H9 (cell line): ENCODE measurements around the gene FAM3A. TPM values are rescaled to one million over a fixed set of nuclear protein-coding genes. Genes with fewer than 3 reads are reported as not detected.

Experiments used
- DNase-seq: peaks from one replicate; pipeline ENCODE4 v3.0.0-alpha.2; 2017
- H2AFZ ChIP-seq: one replicate; pipeline ENCODE4 v1.6.1; 2013; ENCODE audit warnings: mild to moderate bottlenecking, low read length, control low read depth, moderate library complexity
- H2AK5ac ChIP-seq: 2 replicates; pipeline ENCODE4 v1.6.1; 2013; ENCODE audit warnings: low read length, control low read depth, mixed read lengths; ENCODE audit not compliant: insufficient read length
- H2BK120ac ChIP-seq: one replicate; pipeline ENCODE4 v1.6.1; 2013; ENCODE audit warnings: low read depth, mild to moderate bottlenecking, low read length, control low read depth, inconsistent platforms; ENCODE audit not compliant: poor library complexity, severe bottlenecking
- H2BK12ac ChIP-seq: 2 replicates; pipeline ENCODE4 v1.6.1; 2013; ENCODE audit warnings: low read length, control low read depth, mixed read lengths, low read depth; ENCODE audit not compliant: insufficient read length
- H2BK15ac ChIP-seq: 2 replicates; pipeline ENCODE4 v1.6.1; 2013; ENCODE audit warnings: low read depth, low read length, control low read depth
- H2BK20ac ChIP-seq: one replicate; pipeline ENCODE4 v1.6.1; 2013; ENCODE audit warnings: low read depth, mild to moderate bottlenecking, low read length, control low read depth, inconsistent platforms; ENCODE audit not compliant: poor library complexity, severe bottlenecking
- H2BK5ac ChIP-seq: 2 replicates; pipeline ENCODE4 v1.6.1; 2013; ENCODE audit warnings: low read length, control low read depth, mixed read lengths; ENCODE audit not compliant: insufficient read length
- H3K14ac ChIP-seq: 2 replicates; pipeline ENCODE4 v1.6.1; 2013; ENCODE audit warnings: low read length, control low read depth; ENCODE audit not compliant: insufficient read depth
- H3K18ac ChIP-seq: 2 replicates; pipeline ENCODE4 v1.6.1; 2013; ENCODE audit warnings: low read depth, mild to moderate bottlenecking, mixed read lengths, low read length, control low read depth; ENCODE audit not compliant: insufficient read length
- H3K23ac ChIP-seq: 2 replicates; pipeline ENCODE4 v1.6.1; 2013; ENCODE audit warnings: low read length, control low read depth, mixed read lengths, low read depth; ENCODE audit not compliant: insufficient read length
- H3K23me2 ChIP-seq: 2 replicates; pipeline ENCODE4 v1.6.1; 2013; ENCODE audit warnings: low read depth, mild to moderate bottlenecking, mixed read lengths, low read length, control low read depth; ENCODE audit not compliant: insufficient read length, poor library complexity, severe bottlenecking
- H3K27ac ChIP-seq: 2 replicates; pipeline ENCODE4 v1.5.1; 2013; ENCODE audit warnings: low read length, control low read depth, mixed read lengths, low read depth; ENCODE audit not compliant: insufficient read length
- H3K27me3 ChIP-seq: 2 replicates; pipeline ENCODE4 v1.6.1; 2013; ENCODE audit warnings: low read length, control low read depth, inconsistent platforms; ENCODE audit not compliant: insufficient read depth
- H3K4ac ChIP-seq: 2 replicates; pipeline ENCODE4 v1.6.1; 2013; ENCODE audit warnings: low read depth, mild to moderate bottlenecking, control low read depth, inconsistent platforms, low read length, moderate library complexity
- H3K4me1 ChIP-seq: 2 replicates; pipeline ENCODE4 v1.6.1; 2013; ENCODE audit warnings: low read length, control low read depth, inconsistent platforms; ENCODE audit not compliant: insufficient read depth
- H3K4me2 ChIP-seq: 2 replicates; pipeline ENCODE4 v1.6.1; 2013; ENCODE audit warnings: low read length, control low read depth, mixed read lengths; ENCODE audit not compliant: insufficient read length, insufficient read depth
- H3K56ac ChIP-seq: 2 replicates; pipeline ENCODE4 v1.6.1; 2013; ENCODE audit warnings: low read depth, mild to moderate bottlenecking, mixed read lengths, low read length, control low read depth; ENCODE audit not compliant: insufficient read length
- H3K79me1 ChIP-seq: 2 replicates; pipeline ENCODE4 v1.6.1; 2013; ENCODE audit warnings: low read depth, mild to moderate bottlenecking, moderate library complexity, low read length, control low read depth, inconsistent platforms; ENCODE audit not compliant: insufficient read depth, poor library complexity, severe bottlenecking
- H3K79me2 ChIP-seq: 2 replicates; pipeline ENCODE4 v1.6.1; 2013; ENCODE audit warnings: low read length, control low read depth, inconsistent platforms; ENCODE audit not compliant: insufficient read depth
- H3K9ac ChIP-seq: 2 replicates; pipeline ENCODE4 v1.6.1; 2013; ENCODE audit warnings: low read length, control low read depth, mixed read lengths; ENCODE audit not compliant: insufficient read length; ENCODE audit errors: extremely low read depth
- H3K9me3 ChIP-seq: one replicate; pipeline ENCODE4 v1.6.1; 2013; ENCODE audit warnings: low read depth, low read length, inconsistent platforms; ENCODE audit not compliant: control insufficient read depth
- H3T11ph ChIP-seq: one replicate; pipeline ENCODE4 v1.6.1; 2013; ENCODE audit warnings: mild to moderate bottlenecking, low read length, control low read depth, inconsistent platforms
- H4K20me1 ChIP-seq: one replicate; pipeline ENCODE4 v1.6.1; 2013; ENCODE audit not compliant: control insufficient read depth, insufficient read length, insufficient read depth
- H4K5ac ChIP-seq: 2 replicates; pipeline ENCODE4 v1.6.1; 2013; ENCODE audit warnings: low read depth, mild to moderate bottlenecking, mixed read lengths, low read length, control low read depth; ENCODE audit not compliant: insufficient read length
- H4K8ac ChIP-seq: replicated peaks from 2 replicates; pipeline ENCODE4 v1.6.1; 2013; ENCODE audit warnings: low read length, control low read depth, mixed read lengths, low read depth; ENCODE audit not compliant: insufficient read length
- H4K91ac ChIP-seq: 2 replicates; pipeline ENCODE4 v1.6.1; 2013; ENCODE audit warnings: low read depth, mild to moderate bottlenecking, moderate library complexity, mixed read lengths, low read length, control low read depth; ENCODE audit not compliant: insufficient read length
- H3K27ac Mint-ChIP-seq, 3 experiments: 2 replicates in 2 of 3; 3 replicates in 1 of 3; pipeline ENCODE4 v1.8.0; 2020 to 2021; ENCODE audit warnings: mixed read lengths in 3 of 3, mild to moderate bottlenecking in 1 of 3, moderate library complexity in 1 of 3
- H3K27me3 Mint-ChIP-seq: 2 replicates; pipeline ENCODE4 v1.8.0; 2021; ENCODE audit warnings: low read depth, mild to moderate bottlenecking, moderate library complexity, mixed read lengths
- H3K36me3 Mint-ChIP-seq, 3 experiments: 2 replicates in 2 of 3; 3 replicates in 1 of 3; pipeline ENCODE4 v1.8.0; 2020 to 2021; ENCODE audit warnings: low read depth in 3 of 3, mixed read lengths in 3 of 3; ENCODE audit not compliant: insufficient read depth in 1 of 3
- H3K4me1 Mint-ChIP-seq, 2 experiments: 2 replicates each; pipeline ENCODE4 v1.8.0; 2020; ENCODE audit warnings: mixed read lengths in 2 of 2
- H3K4me3 Mint-ChIP-seq, 2 experiments: 2 replicates in 1 of 2; 3 replicates in 1 of 2; pipeline ENCODE4 v1.8.0; 2020 to 2021; ENCODE audit warnings: mild to moderate bottlenecking in 2 of 2, mixed read lengths in 2 of 2, moderate library complexity in 1 of 2
- H3K9me3 Mint-ChIP-seq, 2 experiments: 2 replicates in 1 of 2; 3 replicates in 1 of 2; pipeline ENCODE4 v1.8.0; 2020; ENCODE audit warnings: mild to moderate bottlenecking in 2 of 2, mixed read lengths in 2 of 2, moderate library complexity in 1 of 2
- CTCF ChIP-seq: fragments of 200-600 bp; sonication (generic); conservative IDR thresholded peaks from 3 replicates; pipeline ENCODE4 v1.8.0; 2021; ENCODE audit warnings: antibody characterized with exemption, mild to moderate bottlenecking
- WGBS: extraction: QIAGEN DNeasy Blood & Tissue Kit; methylation state at CpG from one replicate; pipeline ENCODE4 v1.1.7; 2013; ENCODE audit warnings: missing lambda C conversion rate, low lambda C conversion rate, mixed read lengths; ENCODE audit not compliant: insufficient read length; ENCODE audit errors: extremely low coverage; 5-methylcytosine and 5-hydroxymethylcytosine counted together
- total RNA-seq: library from RNA; stranded (reverse); gene quantifications from 2 replicates; pipeline ENCODE4 v1.2.1, GENCODE V29; 2021

Gene FAM3A
- total RNA-seq, 1 experiment from 2014 or later = 22.8 TPM

- Histone ChIP-seq H3K27me3 (no peaks in the 10 kb centered on the region), H2BK120ac (no peak overlapping the region), H3K18ac (no peak overlapping the region), H3K79me2 (no peaks in the 10 kb centered on the region), H3K4me2 (no peak overlapping the region), H3K14ac (no peak overlapping the region), H3K4ac (no peak overlapping the region), H4K5ac (no peak overlapping the region), H3K9ac (no peak overlapping the region), H2AFZ (no peak overlapping the region), H2BK5ac (no peak overlapping the region), H3T11ph (no peak overlapping the region), H4K20me1 (no peaks in the 10 kb centered on the region), H2BK12ac (no peak overlapping the region), H3K23me2 (peaks cover 3% of the 10 kb centered on the region), H3K79me1 (no peaks in the 10 kb centered on the region), H3K4me1 (no peaks in the 10 kb centered on the region), H4K91ac (no peak overlapping the region), H3K56ac (no peak overlapping the region), H3K9me3 (peaks cover 21% of the 10 kb centered on the region), H2BK15ac (no peak overlapping the region), H3K23ac (no peak overlapping the region), H3K27ac (no peak overlapping the region), H2BK20ac (no peak overlapping the region), H4K8ac (no peak overlapping the region), H2AK5ac (no peak overlapping the region)
- no peak for TF ChIP-seq CTCF
- peaks cover 20 to 55% (median 36%) of the 10 kb centered on the region in 3 experiments for H3K36me3 Mint-ChIP-seq
- H3K4me1 Mint-ChIP-seq = peaks cover 3 to 4% of the 10 kb centered on the region in 2 experiments; a peak in 3 of 4 replicates
- peak; percentile 58 for DNase-seq
- H3K27ac Mint-ChIP-seq = no peak overlapping the region
- H3K9me3 Mint-ChIP-seq = peaks cover 67 to 74% of the 10 kb centered on the region in 2 experiments
- WGBS = no CpG with 5 or more reads among the region's 16 CpGs
- H3K4me3 Mint-ChIP-seq = no peak overlapping the region
- peaks cover 9% of the 10 kb centered on the region for H3K27me3 Mint-ChIP-seq
Observed at GRCh38 chrX:154531626-154532025, 15.6 kb upstream of the FAM3A start.
